H9 (cell line): ENCODE results near the gene CACNA1F. TPM values are rescaled to one million over a fixed set of nuclear protein-coding genes. Genes with fewer than 3 reads are reported as not detected.

Experiments
- DNase-seq: peaks from one replicate; pipeline ENCODE4 v3.0.0-alpha.2; 2017
- H2AFZ ChIP-seq: one replicate; pipeline ENCODE4 v1.6.1; 2013; ENCODE audit warnings: mild to moderate bottlenecking, low read length, control low read depth, moderate library complexity
- H2AK5ac ChIP-seq: 2 replicates; pipeline ENCODE4 v1.6.1; 2013; ENCODE audit warnings: low read length, control low read depth, mixed read lengths; ENCODE audit not compliant: insufficient read length
- H2BK120ac ChIP-seq: one replicate; pipeline ENCODE4 v1.6.1; 2013; ENCODE audit warnings: low read depth, mild to moderate bottlenecking, low read length, control low read depth, inconsistent platforms; ENCODE audit not compliant: poor library complexity, severe bottlenecking
- H2BK12ac ChIP-seq: 2 replicates; pipeline ENCODE4 v1.6.1; 2013; ENCODE audit warnings: low read length, control low read depth, mixed read lengths, low read depth; ENCODE audit not compliant: insufficient read length
- H2BK15ac ChIP-seq: 2 replicates; pipeline ENCODE4 v1.6.1; 2013; ENCODE audit warnings: low read depth, low read length, control low read depth
- H2BK20ac ChIP-seq: one replicate; pipeline ENCODE4 v1.6.1; 2013; ENCODE audit warnings: low read depth, mild to moderate bottlenecking, low read length, control low read depth, inconsistent platforms; ENCODE audit not compliant: poor library complexity, severe bottlenecking
- H2BK5ac ChIP-seq: 2 replicates; pipeline ENCODE4 v1.6.1; 2013; ENCODE audit warnings: low read length, control low read depth, mixed read lengths; ENCODE audit not compliant: insufficient read length
- H3K14ac ChIP-seq: 2 replicates; pipeline ENCODE4 v1.6.1; 2013; ENCODE audit warnings: low read length, control low read depth; ENCODE audit not compliant: insufficient read depth
- H3K18ac ChIP-seq: 2 replicates; pipeline ENCODE4 v1.6.1; 2013; ENCODE audit warnings: low read depth, mild to moderate bottlenecking, mixed read lengths, low read length, control low read depth; ENCODE audit not compliant: insufficient read length
- H3K23ac ChIP-seq: 2 replicates; pipeline ENCODE4 v1.6.1; 2013; ENCODE audit warnings: low read length, control low read depth, mixed read lengths, low read depth; ENCODE audit not compliant: insufficient read length
- H3K23me2 ChIP-seq: 2 replicates; pipeline ENCODE4 v1.6.1; 2013; ENCODE audit warnings: low read depth, mild to moderate bottlenecking, mixed read lengths, low read length, control low read depth; ENCODE audit not compliant: insufficient read length, poor library complexity, severe bottlenecking
- H3K27ac ChIP-seq: 2 replicates; pipeline ENCODE4 v1.5.1; 2013; ENCODE audit warnings: low read length, control low read depth, mixed read lengths, low read depth; ENCODE audit not compliant: insufficient read length
- H3K27me3 ChIP-seq: 2 replicates; pipeline ENCODE4 v1.6.1; 2013; ENCODE audit warnings: low read length, control low read depth, inconsistent platforms; ENCODE audit not compliant: insufficient read depth
- H3K4ac ChIP-seq: 2 replicates; pipeline ENCODE4 v1.6.1; 2013; ENCODE audit warnings: low read depth, mild to moderate bottlenecking, control low read depth, inconsistent platforms, low read length, moderate library complexity
- H3K4me1 ChIP-seq: 2 replicates; pipeline ENCODE4 v1.6.1; 2013; ENCODE audit warnings: low read length, control low read depth, inconsistent platforms; ENCODE audit not compliant: insufficient read depth
- H3K4me2 ChIP-seq: 2 replicates; pipeline ENCODE4 v1.6.1; 2013; ENCODE audit warnings: low read length, control low read depth, mixed read lengths; ENCODE audit not compliant: insufficient read length, insufficient read depth
- H3K56ac ChIP-seq: 2 replicates; pipeline ENCODE4 v1.6.1; 2013; ENCODE audit warnings: low read depth, mild to moderate bottlenecking, mixed read lengths, low read length, control low read depth; ENCODE audit not compliant: insufficient read length
- H3K79me1 ChIP-seq: 2 replicates; pipeline ENCODE4 v1.6.1; 2013; ENCODE audit warnings: low read depth, mild to moderate bottlenecking, moderate library complexity, low read length, control low read depth, inconsistent platforms; ENCODE audit not compliant: insufficient read depth, poor library complexity, severe bottlenecking
- H3K79me2 ChIP-seq: 2 replicates; pipeline ENCODE4 v1.6.1; 2013; ENCODE audit warnings: low read length, control low read depth, inconsistent platforms; ENCODE audit not compliant: insufficient read depth
- H3K9ac ChIP-seq: 2 replicates; pipeline ENCODE4 v1.6.1; 2013; ENCODE audit warnings: low read length, control low read depth, mixed read lengths; ENCODE audit not compliant: insufficient read length; ENCODE audit errors: extremely low read depth
- H3K9me3 ChIP-seq: one replicate; pipeline ENCODE4 v1.6.1; 2013; ENCODE audit warnings: low read depth, low read length, inconsistent platforms; ENCODE audit not compliant: control insufficient read depth
- H3T11ph ChIP-seq: one replicate; pipeline ENCODE4 v1.6.1; 2013; ENCODE audit warnings: mild to moderate bottlenecking, low read length, control low read depth, inconsistent platforms
- H4K20me1 ChIP-seq: one replicate; pipeline ENCODE4 v1.6.1; 2013; ENCODE audit not compliant: control insufficient read depth, insufficient read length, insufficient read depth
- H4K5ac ChIP-seq: 2 replicates; pipeline ENCODE4 v1.6.1; 2013; ENCODE audit warnings: low read depth, mild to moderate bottlenecking, mixed read lengths, low read length, control low read depth; ENCODE audit not compliant: insufficient read length
- H4K8ac ChIP-seq: replicated peaks from 2 replicates; pipeline ENCODE4 v1.6.1; 2013; ENCODE audit warnings: low read length, control low read depth, mixed read lengths, low read depth; ENCODE audit not compliant: insufficient read length
- H4K91ac ChIP-seq: 2 replicates; pipeline ENCODE4 v1.6.1; 2013; ENCODE audit warnings: low read depth, mild to moderate bottlenecking, moderate library complexity, mixed read lengths, low read length, control low read depth; ENCODE audit not compliant: insufficient read length
- H3K27ac Mint-ChIP-seq, 3 experiments: 2 replicates in 2 of 3; 3 replicates in 1 of 3; pipeline ENCODE4 v1.8.0; 2020 to 2021; ENCODE audit warnings: mixed read lengths in 3 of 3, mild to moderate bottlenecking in 1 of 3, moderate library complexity in 1 of 3
- H3K27me3 Mint-ChIP-seq: 2 replicates; pipeline ENCODE4 v1.8.0; 2021; ENCODE audit warnings: low read depth, mild to moderate bottlenecking, moderate library complexity, mixed read lengths
- H3K36me3 Mint-ChIP-seq, 3 experiments: 2 replicates in 2 of 3; 3 replicates in 1 of 3; pipeline ENCODE4 v1.8.0; 2020 to 2021; ENCODE audit warnings: low read depth in 3 of 3, mixed read lengths in 3 of 3; ENCODE audit not compliant: insufficient read depth in 1 of 3
- H3K4me1 Mint-ChIP-seq, 2 experiments: 2 replicates each; pipeline ENCODE4 v1.8.0; 2020; ENCODE audit warnings: mixed read lengths in 2 of 2
- H3K4me3 Mint-ChIP-seq, 2 experiments: 2 replicates in 1 of 2; 3 replicates in 1 of 2; pipeline ENCODE4 v1.8.0; 2020 to 2021; ENCODE audit warnings: mild to moderate bottlenecking in 2 of 2, mixed read lengths in 2 of 2, moderate library complexity in 1 of 2
- H3K9me3 Mint-ChIP-seq, 2 experiments: 2 replicates in 1 of 2; 3 replicates in 1 of 2; pipeline ENCODE4 v1.8.0; 2020; ENCODE audit warnings: mild to moderate bottlenecking in 2 of 2, mixed read lengths in 2 of 2, moderate library complexity in 1 of 2
- CTCF ChIP-seq: fragments of 200-600 bp; sonication (generic); conservative IDR thresholded peaks from 3 replicates; pipeline ENCODE4 v1.8.0; 2021; ENCODE audit warnings: antibody characterized with exemption, mild to moderate bottlenecking
- WGBS: extraction: QIAGEN DNeasy Blood & Tissue Kit; methylation state at CpG from one replicate; pipeline ENCODE4 v1.1.7; 2013; ENCODE audit warnings: missing lambda C conversion rate, low lambda C conversion rate, mixed read lengths; ENCODE audit not compliant: insufficient read length; ENCODE audit errors: extremely low coverage; 5-methylcytosine and 5-hydroxymethylcytosine counted together
- total RNA-seq: library from RNA; stranded (reverse); gene quantifications from 2 replicates; pipeline ENCODE4 v1.2.1, GENCODE V29; 2021

CACNA1F gene
- total RNA-seq, 1 experiment from 2014 or later, result 1.4 TPM

GRCh38 chrX:49204017-49204416, 29.1 kb downstream of the CACNA1F start:
- no peak for TF ChIP-seq CTCF
- Histone ChIP-seq H4K5ac (no peak overlapping the region), H2AFZ (no peak overlapping the region), H3K4me2 (no peak overlapping the region), H2BK15ac (no peak overlapping the region), H3K18ac (no peak overlapping the region), H3K4me1 (no peaks in the 10 kb centered on the region), H3K79me1 (no peaks in the 10 kb centered on the region), H3K23ac (no peak overlapping the region), H2BK12ac (no peak overlapping the region), H3K56ac (no peak overlapping the region), H3K79me2 (no peaks in the 10 kb centered on the region), H2BK5ac (no peak overlapping the region), H2BK20ac (no peak overlapping the region), H3K23me2 (peaks cover 10% of the 10 kb centered on the region), H4K91ac (no peak overlapping the region), H3K27ac (no peak overlapping the region), H3K14ac (no peak overlapping the region), H3K9me3 (peaks cover 18% of the 10 kb centered on the region), H3K9ac (no peak overlapping the region), H2AK5ac (no peak overlapping the region), H4K20me1 (no peaks in the 10 kb centered on the region), H3K27me3 (no peaks in the 10 kb centered on the region), H3T11ph (no peak overlapping the region), H4K8ac (no peak overlapping the region), H2BK120ac (no peak overlapping the region), H3K4ac (no peak overlapping the region)
- Mint-ChIP-seq H3K36me3 (peaks cover 0 to 7% (median 0%) of the 10 kb centered on the region in 3 experiments; a peak in 2 of 7 replicates), H3K27me3 (peaks cover 4% of the 10 kb centered on the region), H3K4me1 (peaks cover 4 to 15% of the 10 kb centered on the region in 2 experiments; a peak in 3 of 4 replicates), H3K9me3 (peaks cover 59 to 74% of the 10 kb centered on the region in 2 experiments), H3K4me3 (no peak overlapping the region), H3K27ac (no peak overlapping the region)
- no CpG with 5 or more reads among the region's 6 CpGs for WGBS
- no peak for DNase-seq
